ENCODE data around the gene OR52I2. TPM values are rescaled to one million over a fixed set of nuclear protein-coding genes. Genes with fewer than 3 reads are reported as not detected.

OR52I2 gene
- total RNA-seq, 1 experiment from 2014 or later = not detected

GRCh38 chr11:4639931-4640330, 58.4 kb downstream of the OR52I2 start:
- no peaks in the 10 kb centered on the region for H3K36me3 ChIP-seq (ENCODE audit: control insufficient read depth, insufficient read depth, low read length)
- no peak overlapping the region for H3K4me3 ChIP-seq (ENCODE audit: low read depth in 2 of 2, low read length in 2 of 2)
- intact Hi-C loops (cut with micrococcal nuclease; ENCODE audit: unreplicated experiment) = loop anchor here (10.0 kb wide), 1 partner anchor 455 kb away; no protein-coding TSS in a partner anchor
- H3K27ac ChIP-seq (ENCODE audit: low read length) = no peak overlapping the region
- no TSS peak for BruUV-seq (replicated peaks)
- DNase-seq (ENCODE audit: low read depth, low spot score) = no peak
- TF ChIP-seq TCF7L2 (IDR thresholded peaks at IDR 0.05; ENCODE audit: low read depth, low read length) (no peak), REST (IDR thresholded peaks at IDR 0.05; ENCODE audit: insufficient read depth in 1 of 2, low read depth in 2 of 2, low read length in 1 of 2) (no peak), SIN3A (IDR thresholded peaks at IDR 0.05; ENCODE audit: borderline replicate concordance, insufficient read depth, low read depth, low read length) (no peak), POLR2AphosphoS5 (IDR thresholded peaks at IDR 0.05; ENCODE audit: low read depth, low read length) (no peak), CTCF (IDR thresholded peaks at IDR 0.05) (no peak)
- POLR2A ChIA-PET = no interaction called here
- in situ Hi-C loops (cut with HindIII; ENCODE audit: low pct_unique_long_range_greater_than_20kb, low sequenced_read_pairs) = no loop called here
- CTCF ChIA-PET = no interaction called here
- ATAC-seq = no peak
- no peaks in the 10 kb centered on the region for H3K4me1 ChIP-seq (ENCODE audit: control insufficient read depth, insufficient read depth, low read length)
- H3K9me3 ChIP-seq (ENCODE audit: control insufficient read depth, insufficient read depth, low read depth, low read length) = no peaks in the 10 kb centered on the region
- H3K27me3 ChIP-seq (ENCODE audit: control insufficient read depth, insufficient read depth, low read length) = peaks cover 15% of the 10 kb centered on the region

GRCh38 chr11:4641501-4641900, 60.0 kb downstream of the OR52I2 start:
- H3K27me3 ChIP-seq (ENCODE audit: control insufficient read depth, insufficient read depth, low read length) = peaks cover 12% of the 10 kb centered on the region
- ChIA-PET CTCF (no interaction called here), POLR2A (no interaction called here)
- H3K36me3 ChIP-seq (ENCODE audit: control insufficient read depth, insufficient read depth, low read length) = no peaks in the 10 kb centered on the region
- no peaks in the 10 kb centered on the region for H3K4me1 ChIP-seq (ENCODE audit: control insufficient read depth, insufficient read depth, low read length)
- TF ChIP-seq POLR2AphosphoS5 (IDR thresholded peaks at IDR 0.05; ENCODE audit: low read depth, low read length) = no peak
- TF ChIP-seq REST (IDR thresholded peaks at IDR 0.05; ENCODE audit: insufficient read depth in 1 of 2, low read depth in 2 of 2, low read length in 1 of 2) = no peak
- no peak for TF ChIP-seq TCF7L2 (IDR thresholded peaks at IDR 0.05; ENCODE audit: low read depth, low read length)
- TF ChIP-seq SIN3A (IDR thresholded peaks at IDR 0.05; ENCODE audit: borderline replicate concordance, insufficient read depth, low read depth, low read length) = no peak
- no peak for TF ChIP-seq CTCF (IDR thresholded peaks at IDR 0.05)
- ATAC-seq (no peak), DNase-seq (ENCODE audit: low read depth, low spot score) (no peak)
- no peak overlapping the region for H3K4me3 ChIP-seq (ENCODE audit: low read depth in 2 of 2, low read length in 2 of 2)
- no peak overlapping the region for H3K27ac ChIP-seq (ENCODE audit: low read length)
- no peaks in the 10 kb centered on the region for H3K9me3 ChIP-seq (ENCODE audit: control insufficient read depth, insufficient read depth, low read depth, low read length)
- intact Hi-C loops (cut with micrococcal nuclease; ENCODE audit: unreplicated experiment) = no loop called here
- no TSS peak for BruUV-seq (replicated peaks)
- in situ Hi-C loops (cut with HindIII; ENCODE audit: low pct_unique_long_range_greater_than_20kb, low sequenced_read_pairs) = no loop called here

All from Panc1 (cell line).